NCI-H526 treated with DMSO at 0.1 percent for 48 hours (cell line): ENCODE measurements around the gene ETS1.
A peak's percentile ranks its signal among the peaks of the same experiment; 100 is the strongest.

ENCODE experiments used
- DNase-seq: peaks from one replicate; lab custom pipeline; 2025; lab: John Stamatoyannopoulos, UW

Gene ETS1

DNA sequence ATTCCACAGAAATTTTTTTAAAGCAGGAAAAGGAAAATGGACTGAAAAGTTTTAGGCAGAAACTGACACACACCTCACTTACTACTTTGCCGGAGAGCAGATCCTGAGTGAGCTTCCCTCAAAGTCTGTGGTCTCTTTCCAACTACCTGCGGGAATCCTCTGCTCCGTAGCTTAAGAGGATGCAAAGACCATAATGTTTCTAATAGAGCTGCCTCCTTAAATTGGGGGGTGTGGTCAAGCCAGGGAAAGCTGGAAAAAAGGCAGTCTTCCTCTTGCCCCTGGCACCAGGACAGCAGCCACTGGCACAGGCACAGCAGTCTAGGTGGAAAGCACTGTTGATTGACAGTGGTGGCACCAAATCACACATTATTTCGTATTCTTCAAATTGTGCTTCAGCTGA lies at the start of gene ETS1:
Gene ETS1, minus strand, starts transcription at position 144 of the 400 bp plus-strand sequence. CDS start 14,428 bp downstream, outside the sequence.
- peak; percentile 76 for DNase-seq

DNA sequence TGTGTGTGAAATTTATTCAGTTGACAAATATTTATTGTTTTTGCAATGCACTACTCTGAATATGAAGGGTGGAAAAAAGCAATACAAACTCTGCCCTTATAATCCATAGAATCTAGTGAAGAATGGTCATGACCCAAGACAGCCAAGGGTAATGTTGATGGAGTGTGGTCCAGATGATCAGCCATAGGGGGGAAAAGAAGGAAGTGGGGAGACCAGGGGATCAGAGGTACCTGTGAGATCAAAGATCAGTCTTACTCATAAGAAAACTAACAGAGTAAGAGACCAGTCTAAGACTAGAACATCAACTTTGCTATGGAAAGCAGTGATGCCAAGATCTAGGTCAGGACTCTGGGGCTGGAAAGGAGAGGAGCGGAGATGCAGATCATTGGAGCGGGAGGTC lies 47.0 kb upstream of the ETS1 start:
- no peak for DNase-seq

DNA sequence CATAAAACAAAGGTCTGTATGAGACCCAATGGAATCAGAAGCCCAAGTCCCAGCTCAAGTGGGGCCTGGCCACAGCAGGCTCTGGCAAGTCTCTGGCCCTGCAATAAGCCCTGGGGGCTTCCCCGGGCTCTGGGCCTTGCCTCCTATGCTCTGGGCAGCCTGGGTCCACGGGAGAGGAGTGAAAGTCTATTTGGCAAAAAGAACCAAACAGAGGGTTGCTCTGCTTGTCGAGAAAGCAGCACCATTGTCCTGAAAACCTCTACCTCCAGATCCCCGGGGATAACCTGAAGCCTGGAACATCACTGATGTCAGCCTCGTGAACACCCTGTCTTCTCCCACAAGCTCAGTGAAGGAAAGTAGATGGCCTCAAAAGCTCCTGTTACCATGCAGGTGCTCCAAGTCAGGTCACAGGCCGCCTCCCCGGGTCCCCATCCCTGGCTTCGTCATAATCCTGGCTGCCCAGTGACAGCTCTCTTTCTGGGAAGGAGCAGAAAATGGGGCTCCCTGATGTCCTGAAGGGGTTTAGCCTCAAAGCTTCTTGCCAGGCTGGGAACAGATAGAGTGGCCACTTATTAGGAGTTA lies 46.1 kb upstream of the ETS1 start:
- DNase-seq = no peak

DNA sequence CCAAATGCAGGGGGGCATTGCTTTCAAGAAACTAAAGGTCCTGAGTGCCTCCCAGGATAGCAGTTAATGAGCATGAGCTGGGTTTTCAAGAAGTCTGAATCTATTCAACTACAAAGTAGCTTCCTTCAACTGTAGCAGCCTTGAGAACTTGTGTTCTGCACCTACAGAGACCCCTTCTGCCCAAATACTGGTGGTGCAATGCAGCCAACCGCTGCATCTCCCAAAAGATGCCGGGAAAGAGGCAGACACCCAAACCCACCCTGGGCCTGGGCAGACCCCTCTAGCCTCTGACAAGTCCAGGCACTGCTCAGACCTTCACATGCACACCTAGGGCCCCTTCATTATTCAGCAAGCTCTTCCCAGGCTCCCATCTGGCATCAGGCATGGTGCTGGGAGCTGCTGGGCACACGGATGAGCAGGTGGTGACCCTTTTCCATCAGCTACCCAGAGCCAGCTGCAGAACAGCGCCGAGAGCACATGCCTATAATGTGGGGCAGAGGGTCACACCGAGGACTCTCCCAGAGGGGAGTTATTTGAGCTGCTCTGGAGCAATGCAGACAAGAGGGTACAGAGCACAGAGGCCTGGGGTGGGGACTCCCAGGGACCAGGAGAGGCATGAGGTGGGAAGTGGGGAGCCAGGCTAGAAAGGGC lies 44.9 kb upstream of the ETS1 start:
- DNase-seq = peak; percentile 67

DNA sequence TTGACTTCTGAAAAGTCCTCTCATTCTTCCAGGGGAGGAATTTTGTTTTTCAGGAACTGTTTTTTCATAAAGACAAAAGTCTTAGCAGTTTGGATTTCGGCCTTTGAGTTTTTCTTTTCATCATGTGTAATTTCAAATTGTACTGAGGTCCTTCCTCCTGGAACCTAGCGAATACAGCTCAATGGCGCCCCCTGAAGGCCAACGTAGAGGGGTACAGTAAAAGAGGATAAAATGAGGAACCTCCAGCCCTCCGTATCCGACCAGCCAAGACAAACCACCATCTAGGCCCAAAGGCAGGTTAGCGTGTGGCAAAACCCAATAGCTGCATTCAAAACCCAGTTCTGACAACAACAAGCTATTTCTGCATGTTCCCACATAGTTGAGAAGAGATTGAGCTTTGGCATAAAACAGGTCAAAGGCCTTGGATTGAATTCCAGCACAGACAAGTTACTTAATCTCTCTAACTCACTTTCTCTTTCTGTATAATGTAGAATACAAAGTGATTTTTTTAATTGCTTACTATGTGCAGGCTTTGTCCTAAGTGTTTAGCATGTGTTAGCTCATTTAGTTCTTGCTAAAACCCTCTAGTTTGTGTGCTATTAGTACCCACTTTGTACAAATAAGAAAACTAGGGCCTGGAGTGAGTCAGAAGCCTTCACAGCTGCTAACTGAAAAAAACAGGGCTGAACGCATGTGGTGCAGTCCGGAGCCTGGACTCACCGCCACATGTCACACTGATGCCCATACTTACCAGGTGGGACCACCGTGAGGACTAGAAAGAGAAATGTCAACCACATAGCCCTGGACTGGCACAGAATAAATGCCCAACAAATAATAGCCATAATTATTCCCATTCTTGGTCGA lies 43.2 kb upstream of the ETS1 start:
- peak; percentile 90 for DNase-seq

DNA sequence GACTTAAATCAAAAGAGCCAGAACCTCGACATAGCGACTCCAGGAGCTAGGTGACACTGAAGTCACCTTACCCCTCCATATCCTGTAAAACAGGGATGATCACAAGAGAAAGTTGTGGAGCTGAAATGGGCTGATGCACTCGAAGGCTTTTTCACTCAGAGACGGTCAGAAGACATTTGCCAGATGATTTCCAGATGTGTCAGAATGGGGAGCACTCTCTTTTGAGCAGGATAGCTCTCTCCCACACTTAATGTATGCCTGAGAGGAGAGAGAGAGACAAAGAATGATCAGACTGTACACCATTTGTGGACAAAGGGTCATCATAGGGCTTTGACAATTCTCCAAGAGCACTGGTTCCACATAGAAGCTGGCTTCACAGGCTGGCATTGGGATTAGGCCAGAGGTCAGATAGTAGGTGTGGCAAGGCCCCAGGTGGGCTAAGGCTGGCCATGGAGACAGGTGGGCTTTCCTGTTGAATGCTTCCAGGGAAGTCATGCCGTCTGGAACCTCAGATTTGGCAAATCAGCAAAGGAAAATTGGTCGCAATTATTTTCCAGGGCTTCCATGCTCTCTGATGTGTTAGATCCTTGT lies 42.3 kb upstream of the ETS1 start:
- DNase-seq = no peak

- no peak for DNase-seq
These were observed 41.3 kb upstream of the ETS1 start for GRCh38 chr11:128628686-128629085.

DNA sequence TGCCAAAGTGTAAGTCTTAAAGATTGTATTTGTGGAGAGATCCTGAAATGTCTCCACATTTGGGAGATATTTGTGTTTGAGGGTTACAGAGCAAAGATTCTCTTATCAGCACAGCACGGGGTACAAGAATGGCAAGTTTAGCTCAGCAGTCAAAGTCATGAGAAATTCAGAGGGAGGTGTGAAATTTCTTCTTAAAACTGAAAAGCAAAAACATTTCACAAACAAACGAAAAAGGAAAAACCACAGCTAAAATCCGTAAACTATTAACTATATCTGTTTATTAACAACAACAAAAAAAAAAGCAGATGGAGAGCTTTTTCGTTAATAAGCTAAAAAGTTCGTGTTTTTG lies 40.9 kb upstream of the ETS1 start:
- DNase-seq = no peak

GRCh38 chr11:128627666-128628324 lies 40.4 kb upstream of the ETS1 start:
- no peak for DNase-seq

DNA sequence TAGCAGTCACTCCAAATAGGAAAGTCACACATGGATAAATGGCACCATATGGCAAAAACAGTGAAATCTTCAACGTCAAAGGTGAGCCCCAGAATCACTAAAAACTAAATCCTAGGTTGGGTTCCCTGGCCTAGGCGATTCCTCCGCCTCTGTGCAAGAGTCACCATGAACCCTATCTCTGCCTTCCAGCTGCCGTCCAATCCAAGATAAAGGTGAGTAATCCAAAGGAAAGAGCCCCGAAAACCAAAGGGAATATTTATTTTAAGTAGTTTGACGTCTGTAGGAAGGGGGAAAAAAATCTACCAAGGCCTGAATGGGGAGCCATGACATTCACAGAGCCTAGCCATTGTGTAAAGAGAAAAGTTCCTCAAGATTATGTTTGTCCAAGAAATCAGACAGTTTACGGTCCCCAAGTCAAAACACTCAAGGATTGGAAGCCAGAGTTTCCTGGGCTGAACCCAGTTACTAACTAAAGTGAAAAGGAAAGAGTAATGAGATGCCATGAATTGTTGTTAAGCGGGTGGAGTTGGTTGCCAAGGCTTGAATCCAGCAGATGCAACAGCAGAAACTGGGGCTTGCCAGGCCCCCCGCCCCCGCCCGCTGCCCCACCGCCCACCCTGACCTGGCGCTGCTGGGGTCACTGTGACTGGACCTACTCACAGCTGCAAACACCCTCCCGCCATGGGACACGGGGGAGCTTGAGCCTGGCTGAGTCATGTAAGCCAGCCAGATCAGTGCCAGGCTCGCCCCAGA lies 39.7 kb upstream of the ETS1 start:
- no peak for DNase-seq

DNA sequence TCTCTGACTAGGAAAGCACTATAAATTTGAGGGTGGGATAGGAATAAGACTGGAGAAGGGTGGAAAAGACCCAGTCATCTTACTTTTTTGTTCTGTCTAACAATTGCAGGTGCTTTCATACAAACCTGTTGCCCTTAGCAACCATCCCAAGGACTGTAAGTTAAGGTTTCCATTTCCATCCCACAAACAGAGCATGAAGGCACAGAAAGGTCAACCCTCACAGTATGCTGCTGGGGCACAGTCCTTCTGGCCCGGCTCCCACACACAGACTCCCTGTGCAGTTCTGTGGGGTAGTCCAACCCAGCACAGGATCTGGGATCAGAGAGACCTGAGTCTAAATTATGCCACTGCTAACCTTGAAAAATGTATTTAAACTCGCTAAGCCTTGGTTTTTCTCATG lies 38.4 kb upstream of the ETS1 start:
- no peak for DNase-seq

DNA sequence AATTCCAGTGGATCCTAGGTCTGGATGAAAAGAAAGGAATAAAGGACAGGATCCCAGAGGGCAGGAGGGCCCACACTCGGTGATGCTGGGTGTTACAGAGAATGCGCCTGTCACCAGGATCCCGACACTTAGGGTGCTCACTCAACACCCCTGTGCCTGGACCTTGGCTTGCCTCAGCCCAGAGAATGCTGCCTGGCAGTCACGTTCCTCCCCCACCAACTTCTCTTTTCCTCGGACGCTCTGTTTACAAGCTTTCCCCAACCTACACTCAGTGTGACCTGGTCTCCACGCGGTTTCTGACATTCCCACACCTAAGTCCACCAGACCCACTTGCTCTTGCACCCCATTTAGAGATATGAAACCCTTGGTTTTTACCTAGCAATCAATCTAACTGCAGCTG lies 38.0 kb upstream of the ETS1 start:
- no peak for DNase-seq

GRCh38 chr11:128624269-128625175 lies 37.2 kb upstream of the ETS1 start:
- DNase-seq = no peak

DNA sequence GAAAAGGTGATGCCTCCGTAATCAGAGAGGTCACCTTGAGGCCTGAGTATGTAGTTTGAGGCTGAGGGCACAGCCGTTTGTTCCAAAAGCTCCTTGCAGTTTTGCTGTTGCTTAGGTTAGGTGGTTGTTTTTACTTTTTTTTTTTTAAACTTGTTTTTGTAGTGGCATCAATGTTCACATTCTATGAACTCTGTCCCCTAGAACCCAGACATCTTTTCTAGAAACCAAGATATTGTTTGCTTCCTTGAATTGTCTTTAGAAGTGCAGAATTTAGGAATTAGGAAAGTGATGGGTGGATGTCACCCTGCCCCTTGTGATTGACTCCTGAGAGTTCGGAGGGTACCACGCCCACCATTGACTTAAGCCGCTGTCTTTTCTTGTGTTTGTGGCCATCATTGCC lies 35.7 kb upstream of the ETS1 start:
- DNase-seq = no peak

DNA sequence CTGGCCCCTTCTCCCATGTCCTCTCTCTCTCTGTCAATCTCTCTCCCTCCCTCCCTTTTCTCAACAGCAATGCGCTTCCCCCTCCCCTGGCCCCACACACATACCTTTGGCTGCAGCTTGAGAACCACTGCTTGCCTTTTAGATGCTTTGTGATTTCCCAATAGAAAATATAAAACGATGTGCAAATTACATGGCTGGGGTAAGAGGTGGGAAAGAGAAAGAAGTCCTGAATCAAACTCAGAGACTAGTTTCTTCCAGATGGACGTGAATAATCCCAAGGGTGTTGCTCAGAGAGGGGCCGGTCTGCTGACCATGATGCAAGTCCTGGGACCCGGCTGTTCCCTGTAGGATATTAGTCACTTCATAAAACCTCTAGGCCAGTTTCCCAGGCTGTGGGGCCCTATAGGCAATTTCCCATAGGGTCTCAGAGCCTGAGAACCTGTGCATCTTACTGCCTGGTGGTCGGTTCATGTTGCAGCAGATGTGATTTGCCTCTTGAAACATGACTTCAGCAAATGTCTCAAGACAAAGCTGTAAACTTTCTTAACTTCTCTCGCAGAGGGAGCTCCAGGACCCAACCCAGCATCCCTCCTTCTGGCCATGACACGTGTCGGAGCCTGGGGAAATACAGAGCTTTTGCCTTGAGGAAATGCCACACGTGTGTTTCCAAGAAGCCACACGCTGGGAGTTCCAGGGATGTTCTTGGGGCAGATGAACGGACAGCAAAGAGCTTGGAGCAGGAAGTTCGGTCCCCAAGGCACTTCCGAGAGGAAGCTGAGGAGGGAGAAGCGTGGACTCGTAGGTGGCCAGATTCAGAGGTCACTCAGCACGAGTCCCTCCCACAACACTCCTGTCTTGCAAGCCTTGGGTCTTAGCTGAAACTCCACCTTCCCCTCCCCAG lies 34.5 kb upstream of the ETS1 start:
- DNase-seq = no peak

DNA sequence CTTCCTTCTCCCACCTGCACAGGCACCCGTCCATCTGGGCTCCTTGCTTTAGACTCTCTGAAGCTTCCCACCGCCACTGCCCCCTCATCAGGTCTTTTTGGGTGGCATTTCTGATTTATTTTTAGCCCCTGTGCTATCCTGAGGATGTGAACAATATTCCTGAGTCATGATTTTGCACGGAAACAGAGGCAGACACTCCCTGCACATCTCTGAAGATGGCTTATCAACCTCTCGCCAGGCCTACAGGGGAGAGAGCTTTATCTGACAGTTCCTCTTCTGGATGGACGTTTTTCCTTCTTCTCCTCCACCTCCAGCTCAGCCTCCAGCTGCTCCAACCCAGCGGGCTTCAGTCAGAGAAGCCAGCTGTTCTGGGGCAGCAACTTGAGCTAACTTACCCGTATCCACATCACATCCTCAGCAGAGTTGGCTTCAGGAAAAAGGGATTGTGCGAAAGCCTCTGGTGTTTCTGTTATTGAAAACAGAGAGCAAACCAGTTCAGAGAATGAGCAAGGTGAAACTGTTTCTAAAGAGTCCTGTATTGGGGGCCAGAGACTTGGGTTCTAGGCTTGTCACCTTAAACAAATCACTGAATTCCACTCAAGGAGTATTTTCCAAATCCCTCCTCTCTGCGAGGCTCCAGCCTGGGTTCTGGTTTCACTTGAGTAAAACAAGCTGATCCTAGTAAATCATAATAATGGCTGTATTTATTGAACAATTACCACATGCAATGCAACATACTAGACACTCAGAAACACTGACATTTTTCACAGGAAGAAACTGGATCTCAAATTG lies 33.1 kb upstream of the ETS1 start:
- no peak for DNase-seq

DNA sequence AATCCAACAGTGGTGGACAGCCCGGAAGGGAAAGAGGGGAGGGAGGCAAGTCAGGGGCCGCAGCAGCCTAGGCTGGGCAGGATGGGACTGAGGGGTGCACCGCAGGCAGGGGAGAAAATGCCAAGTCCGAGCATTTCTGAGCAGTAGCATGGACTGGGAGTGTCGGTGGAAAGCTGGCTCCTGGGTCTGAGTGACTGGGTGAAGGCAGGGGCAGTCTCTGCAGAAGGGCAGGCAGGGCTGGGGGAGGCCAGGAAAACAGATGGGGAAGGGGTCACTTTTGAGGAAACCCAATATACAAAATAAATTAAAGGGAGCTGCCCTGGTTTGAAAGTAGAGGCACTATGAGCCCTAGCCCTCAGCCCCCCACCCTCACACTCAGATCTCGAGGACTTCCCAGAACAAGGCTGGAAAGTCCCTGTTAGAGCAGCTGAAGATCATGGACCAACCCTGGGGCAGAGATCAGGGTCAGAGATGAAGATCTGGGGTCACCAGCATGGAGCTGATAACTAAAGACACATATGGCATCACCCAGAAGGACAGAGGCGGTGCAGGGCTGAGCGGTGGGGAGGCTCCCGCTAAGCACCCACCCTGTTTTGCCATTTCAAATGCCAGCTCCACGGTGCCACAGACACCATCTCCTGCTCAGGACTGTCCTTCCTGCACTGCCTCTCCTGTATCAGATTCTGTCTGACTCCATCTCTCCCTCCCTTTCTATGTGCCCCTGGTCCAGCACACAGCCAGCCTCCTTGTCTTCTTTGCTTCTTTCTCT lies 32.4 kb upstream of the ETS1 start:
- no peak for DNase-seq

- no peak for DNase-seq
These were observed 31.6 kb upstream of the ETS1 start for GRCh38 chr11:128619007-128619406.
